ENCODE measurements around the gene ROBO1. TPM values are rescaled to one million over a fixed set of nuclear protein-coding genes. Genes with fewer than 3 reads are reported as not detected.

The ROBO1 gene
- total RNA-seq, 2 donors from 2014 or later, result not detected

- peaks cover 5% of the 10 kb centered on the region for H3K9me3 ChIP-seq (ENCODE audit: control insufficient read depth, low read length, poor library complexity, severe bottlenecking)
- Mint-ChIP-seq H3K4me3 (no peak overlapping the region), H3K4me1 (no peaks in the 10 kb centered on the region), H3K27ac (no peak overlapping the region), H3K36me3 (ENCODE audit: low read depth) (no peaks in the 10 kb centered on the region), H3K27me3 (no peaks in the 10 kb centered on the region)
- DNase-seq (no peak), ATAC-seq (no peak)
Measured at GRCh38 chr3:78823859-78824258, 943.9 kb downstream of the ROBO1 start.

GRCh38 chr3:78823434-78823833 is 944.4 kb downstream of the ROBO1 start:
- Mint-ChIP-seq H3K27me3 (no peaks in the 10 kb centered on the region), H3K36me3 (ENCODE audit: low read depth) (no peaks in the 10 kb centered on the region), H3K27ac (no peak overlapping the region), H3K4me3 (no peak overlapping the region), H3K4me1 (no peaks in the 10 kb centered on the region)
- peaks cover 5% of the 10 kb centered on the region for H3K9me3 ChIP-seq (ENCODE audit: control insufficient read depth, low read length, poor library complexity, severe bottlenecking)
- no peak for ATAC-seq
- no peak for DNase-seq

- peaks cover 5% of the 10 kb centered on the region for H3K9me3 ChIP-seq (ENCODE audit: control insufficient read depth, low read length, poor library complexity, severe bottlenecking)
- Mint-ChIP-seq H3K4me3 (no peak overlapping the region), H3K27ac (no peak overlapping the region), H3K4me1 (no peaks in the 10 kb centered on the region), H3K27me3 (no peaks in the 10 kb centered on the region), H3K36me3 (ENCODE audit: low read depth) (no peaks in the 10 kb centered on the region)
- ATAC-seq (no peak), DNase-seq (no peak)
Measured at GRCh38 chr3:78822726-78823125, 945.1 kb downstream of the ROBO1 start.

GRCh38 chr3:78820542-78820941 is 947.3 kb downstream of the ROBO1 start:
- Mint-ChIP-seq H3K4me3 (no peak overlapping the region), H3K4me1 (no peaks in the 10 kb centered on the region), H3K36me3 (ENCODE audit: low read depth) (no peaks in the 10 kb centered on the region), H3K27ac (no peak overlapping the region), H3K27me3 (no peaks in the 10 kb centered on the region)
- DNase-seq (no peak), ATAC-seq (no peak)
- H3K9me3 ChIP-seq (ENCODE audit: control insufficient read depth, low read length, poor library complexity, severe bottlenecking), result no peaks in the 10 kb centered on the region

GRCh38 chr3:78818161-78818985 is 949.4 kb downstream of the ROBO1 start:
- no peaks in the 10 kb centered on the region for H3K27me3 Mint-ChIP-seq

GRCh38 chr3:78814893-78815562 is 952.8 kb downstream of the ROBO1 start:
- ATAC-seq, result no peak
- H3K27ac Mint-ChIP-seq, result no peak overlapping the region
- DNase-seq, result no peak
- H3K4me3 Mint-ChIP-seq, result no peak overlapping the region
- no peaks in the 10 kb centered on the region for H3K36me3 Mint-ChIP-seq (ENCODE audit: low read depth)
- H3K9me3 ChIP-seq (ENCODE audit: control insufficient read depth, low read length, poor library complexity, severe bottlenecking), result no peaks in the 10 kb centered on the region
- H3K27me3 Mint-ChIP-seq, result no peaks in the 10 kb centered on the region
- H3K4me1 Mint-ChIP-seq, result no peaks in the 10 kb centered on the region

More at GRCh38 chr3:78818161-78818985, 949.4 kb downstream of the ROBO1 start:
- ATAC-seq (no peak), DNase-seq (no peak)
- Mint-ChIP-seq H3K36me3 (ENCODE audit: low read depth) (no peaks in the 10 kb centered on the region), H3K27ac (no peak overlapping the region), H3K4me1 (no peaks in the 10 kb centered on the region), H3K4me3 (no peak overlapping the region)
- H3K9me3 ChIP-seq (ENCODE audit: control insufficient read depth, low read length, poor library complexity, severe bottlenecking), result no peaks in the 10 kb centered on the region

GRCh38 chr3:78812166-78812565 is 955.6 kb downstream of the ROBO1 start:
- no peak for DNase-seq
- Mint-ChIP-seq H3K4me1 (no peaks in the 10 kb centered on the region), H3K36me3 (ENCODE audit: low read depth) (no peaks in the 10 kb centered on the region), H3K27me3 (no peaks in the 10 kb centered on the region), H3K27ac (no peak overlapping the region), H3K4me3 (no peak overlapping the region)
- H3K9me3 ChIP-seq (ENCODE audit: control insufficient read depth, low read length, poor library complexity, severe bottlenecking), result no peaks in the 10 kb centered on the region
- no peak for ATAC-seq

- no peaks in the 10 kb centered on the region for H3K4me1 Mint-ChIP-seq
- ATAC-seq, result no peak
- no peaks in the 10 kb centered on the region for H3K27me3 Mint-ChIP-seq
- no peak for DNase-seq
- no peak overlapping the region for H3K27ac Mint-ChIP-seq
- H3K36me3 Mint-ChIP-seq (ENCODE audit: low read depth), result no peaks in the 10 kb centered on the region
- H3K9me3 ChIP-seq (ENCODE audit: control insufficient read depth, low read length, poor library complexity, severe bottlenecking), result no peaks in the 10 kb centered on the region
- H3K4me3 Mint-ChIP-seq, result no peak overlapping the region
Measured at GRCh38 chr3:78809966-78810365, 957.8 kb downstream of the ROBO1 start.

GRCh38 chr3:78804251-78805037 is 963.4 kb downstream of the ROBO1 start:
- ATAC-seq, result no peak

GRCh38 chr3:78802562-78802930 is 965.3 kb downstream of the ROBO1 start:
- DNase-seq (no peak), ATAC-seq (no peak)
- Mint-ChIP-seq H3K27me3 (no peaks in the 10 kb centered on the region), H3K4me1 (no peaks in the 10 kb centered on the region), H3K27ac (no peak overlapping the region), H3K36me3 (ENCODE audit: low read depth) (no peaks in the 10 kb centered on the region), H3K4me3 (no peak overlapping the region)
- no peaks in the 10 kb centered on the region for H3K9me3 ChIP-seq (ENCODE audit: control insufficient read depth, low read length, poor library complexity, severe bottlenecking)

More at GRCh38 chr3:78804251-78805037, 963.4 kb downstream of the ROBO1 start:
- no peaks in the 10 kb centered on the region for H3K27me3 Mint-ChIP-seq
- no peak for DNase-seq
- no peaks in the 10 kb centered on the region for H3K9me3 ChIP-seq (ENCODE audit: control insufficient read depth, low read length, poor library complexity, severe bottlenecking)
- no peaks in the 10 kb centered on the region for H3K36me3 Mint-ChIP-seq (ENCODE audit: low read depth)
- no peaks in the 10 kb centered on the region for H3K4me1 Mint-ChIP-seq
- H3K4me3 Mint-ChIP-seq, result no peak overlapping the region
- H3K27ac Mint-ChIP-seq, result no peak overlapping the region

- no peaks in the 10 kb centered on the region for H3K4me1 Mint-ChIP-seq
Measured at GRCh38 chr3:78801926-78802561, 965.8 kb downstream of the ROBO1 start.

GRCh38 chr3:78799681-78800080 is 968.1 kb downstream of the ROBO1 start:
- H3K27me3 Mint-ChIP-seq, result no peaks in the 10 kb centered on the region
- H3K36me3 Mint-ChIP-seq (ENCODE audit: low read depth), result no peaks in the 10 kb centered on the region
- ATAC-seq, result no peak
- H3K4me3 Mint-ChIP-seq, result no peak overlapping the region
- no peaks in the 10 kb centered on the region for H3K4me1 Mint-ChIP-seq
- H3K27ac Mint-ChIP-seq, result no peak overlapping the region
- H3K9me3 ChIP-seq (ENCODE audit: control insufficient read depth, low read length, poor library complexity, severe bottlenecking), result no peaks in the 10 kb centered on the region
- DNase-seq, result no peak

More at GRCh38 chr3:78801926-78802561, 965.8 kb downstream of the ROBO1 start:
- H3K9me3 ChIP-seq (ENCODE audit: control insufficient read depth, low read length, poor library complexity, severe bottlenecking), result no peaks in the 10 kb centered on the region
- H3K27me3 Mint-ChIP-seq, result no peaks in the 10 kb centered on the region
- ATAC-seq (no peak), DNase-seq (no peak)
- no peak overlapping the region for H3K4me3 Mint-ChIP-seq
- H3K36me3 Mint-ChIP-seq (ENCODE audit: low read depth), result no peaks in the 10 kb centered on the region
- H3K27ac Mint-ChIP-seq, result no peak overlapping the region
